ENCODE data around the gene CHD3.

DNA sequence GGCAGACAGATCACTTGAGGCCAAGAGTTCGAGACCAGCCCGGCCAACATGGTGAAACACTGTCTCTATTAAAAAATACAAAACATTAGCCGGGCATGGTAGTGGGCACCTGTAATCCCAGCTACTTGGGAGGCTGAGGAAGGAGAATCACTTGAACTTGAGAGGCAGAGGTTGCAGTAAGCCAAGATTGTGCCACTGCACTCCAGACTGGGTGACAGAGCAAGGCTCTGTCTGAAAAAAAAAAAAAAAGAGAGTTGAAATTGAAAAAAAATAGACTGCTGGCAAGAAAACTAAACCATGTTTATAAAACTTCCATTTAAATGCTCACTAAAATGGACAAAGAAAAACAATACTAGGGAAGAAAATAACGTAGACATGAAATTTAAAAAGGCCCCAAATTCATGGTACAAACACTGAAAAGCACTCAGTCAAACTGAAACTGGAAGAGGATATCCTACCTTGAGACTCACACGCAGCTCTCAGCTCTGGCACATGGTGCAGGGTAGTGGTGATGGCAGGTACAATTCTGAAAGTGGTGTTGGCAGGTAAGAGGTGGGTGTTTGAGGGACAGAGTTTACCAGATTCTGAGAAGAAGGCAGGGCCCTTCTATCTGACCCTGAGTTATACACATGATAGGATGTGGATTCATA, 62.7 kb downstream of the CHD3 start:
- TF ChIP-seq EZH2 (optimal IDR thresholded peaks at IDR 0.05; ENCODE audit: low read depth, low read length): no peak
- TF ChIP-seq, protein P1, sequence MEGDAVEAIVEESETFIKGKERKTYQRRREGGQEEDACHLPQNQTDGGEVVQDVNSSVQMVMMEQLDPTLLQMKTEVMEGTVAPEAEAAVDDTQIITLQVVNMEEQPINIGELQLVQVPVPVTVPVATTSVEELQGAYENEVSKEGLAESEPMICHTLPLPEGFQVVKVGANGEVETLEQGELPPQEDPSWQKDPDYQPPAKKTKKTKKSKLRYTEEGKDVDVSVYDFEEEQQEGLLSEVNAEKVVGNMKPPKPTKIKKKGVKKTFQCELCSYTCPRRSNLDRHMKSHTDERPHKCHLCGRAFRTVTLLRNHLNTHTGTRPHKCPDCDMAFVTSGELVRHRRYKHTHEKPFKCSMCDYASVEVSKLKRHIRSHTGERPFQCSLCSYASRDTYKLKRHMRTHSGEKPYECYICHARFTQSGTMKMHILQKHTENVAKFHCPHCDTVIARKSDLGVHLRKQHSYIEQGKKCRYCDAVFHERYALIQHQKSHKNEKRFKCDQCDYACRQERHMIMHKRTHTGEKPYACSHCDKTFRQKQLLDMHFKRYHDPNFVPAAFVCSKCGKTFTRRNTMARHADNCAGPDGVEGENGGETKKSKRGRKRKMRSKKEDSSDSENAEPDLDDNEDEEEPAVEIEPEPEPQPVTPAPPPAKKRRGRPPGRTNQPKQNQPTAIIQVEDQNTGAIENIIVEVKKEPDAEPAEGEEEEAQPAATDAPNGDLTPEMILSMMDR (IDR thresholded peaks at IDR 0.05; ENCODE audit: low read length): no peak
- TF ChIP-seq EZH2phosphoT487 (IDR thresholded peaks at IDR 0.05; ENCODE audit: low read length): no peak
